Kidney epithelial cell (primary cell): ENCODE data around the gene MS4A18. TPM values are rescaled to one million over a fixed set of nuclear protein-coding genes. Genes with fewer than 3 reads are reported as not detected.

Experiments
- DNase-seq: peaks from one replicate; pipeline ENCODE4 v3.0.0-alpha.2; 2010; ENCODE audit warnings: low read depth
- H3K27me3 ChIP-seq: 2 replicates; pipeline ENCODE4 v1.6.0; 2011; ENCODE audit warnings: low read length; ENCODE audit not compliant: control insufficient read depth, insufficient read depth
- H3K36me3 ChIP-seq: 2 replicates; pipeline ENCODE4 v1.5.1; 2011; ENCODE audit warnings: low read length; ENCODE audit not compliant: control insufficient read depth, insufficient read depth
- H3K4me3 ChIP-seq: 2 replicates; pipeline ENCODE4 v1.5.1; 2011; ENCODE audit warnings: low read depth, mild to moderate bottlenecking, control low read depth, low read length
- CTCF ChIP-seq: IDR thresholded peaks from 2 replicates; pipeline ENCODE4 v1.5.1; 2011; ENCODE audit warnings: mild to moderate bottlenecking, moderate library complexity, low read length, control low read depth, inconsistent platforms; ENCODE audit not compliant: insufficient read depth, poor library complexity, severe bottlenecking
- total RNA-seq: library from RNA; depleted of rRNA; stranded (reverse); fragments of >200 nt; gene quantifications from 2 replicates; pipeline ENCODE4 v1.2.3, GENCODE V29; 2015

Gene MS4A18
- total RNA-seq, 1 donor from 2014 or later, result not detected

- no peak overlapping the region for H3K4me3 ChIP-seq
- no peak for TF ChIP-seq CTCF
- no peak for DNase-seq
- no peaks in the 10 kb centered on the region for H3K27me3 ChIP-seq
- no peaks in the 10 kb centered on the region for H3K36me3 ChIP-seq
Measured at GRCh38 chr11:60699936-60700335, 24.6 kb upstream of the MS4A18 start.

DNA sequence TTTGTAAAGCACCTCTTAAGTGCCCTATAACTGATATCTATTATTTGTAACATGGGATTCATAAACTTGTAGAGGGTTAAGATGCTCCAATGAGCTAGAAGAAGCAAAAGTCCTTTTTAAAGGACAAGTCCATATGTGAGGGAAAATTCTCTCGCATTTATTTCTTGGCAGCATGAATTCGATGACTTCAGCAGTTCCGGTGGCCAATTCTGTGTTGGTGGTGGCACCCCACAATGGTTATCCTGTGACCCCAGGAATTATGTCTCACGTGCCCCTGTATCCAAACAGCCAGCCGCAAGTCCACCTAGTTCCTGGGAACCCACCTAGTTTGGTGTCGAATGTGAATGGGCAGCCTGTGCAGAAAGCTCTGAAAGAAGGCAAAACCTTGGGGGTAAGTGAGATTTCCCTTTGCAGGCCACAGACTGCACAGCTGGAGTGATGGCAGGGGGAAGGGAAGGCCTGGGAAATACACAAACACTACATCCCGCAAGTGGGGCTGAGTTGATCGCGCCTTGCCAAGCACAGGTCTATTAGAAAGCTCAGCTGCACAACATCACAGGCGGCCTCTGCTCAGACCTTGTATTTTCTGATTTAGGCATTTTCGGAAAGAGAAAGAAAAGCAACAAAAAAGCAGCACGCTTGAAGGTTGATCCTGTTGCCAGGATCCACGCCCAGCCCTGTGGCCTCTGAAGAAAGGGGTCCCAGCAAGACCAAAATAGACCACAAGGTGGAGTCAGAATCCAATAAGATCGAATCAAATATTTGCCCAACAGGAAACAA lies 23.6 kb upstream of the MS4A18 start:
- Histone ChIP-seq H3K36me3 (no peaks in the 10 kb centered on the region), H3K27me3 (no peaks in the 10 kb centered on the region), H3K4me3 (no peak overlapping the region)
- no peak for DNase-seq
- no peak for TF ChIP-seq CTCF

- H3K36me3 ChIP-seq, result no peaks in the 10 kb centered on the region
- DNase-seq, result no peak
- no peak overlapping the region for H3K4me3 ChIP-seq
- H3K27me3 ChIP-seq, result no peaks in the 10 kb centered on the region
- no peak for TF ChIP-seq CTCF
Measured at GRCh38 chr11:60701469-60701818, 23.1 kb upstream of the MS4A18 start.

GRCh38 chr11:60703374-60703773 lies 21.1 kb upstream of the MS4A18 start:
- Histone ChIP-seq H3K36me3 (no peaks in the 10 kb centered on the region), H3K4me3 (no peak overlapping the region), H3K27me3 (no peaks in the 10 kb centered on the region)
- no peak for TF ChIP-seq CTCF
- DNase-seq, result no peak

GRCh38 chr11:60705895-60706294 lies 18.6 kb upstream of the MS4A18 start:
- no peaks in the 10 kb centered on the region for H3K36me3 ChIP-seq
- no peak overlapping the region for H3K4me3 ChIP-seq
- DNase-seq, result no peak
- no peak for TF ChIP-seq CTCF
- no peaks in the 10 kb centered on the region for H3K27me3 ChIP-seq

DNA sequence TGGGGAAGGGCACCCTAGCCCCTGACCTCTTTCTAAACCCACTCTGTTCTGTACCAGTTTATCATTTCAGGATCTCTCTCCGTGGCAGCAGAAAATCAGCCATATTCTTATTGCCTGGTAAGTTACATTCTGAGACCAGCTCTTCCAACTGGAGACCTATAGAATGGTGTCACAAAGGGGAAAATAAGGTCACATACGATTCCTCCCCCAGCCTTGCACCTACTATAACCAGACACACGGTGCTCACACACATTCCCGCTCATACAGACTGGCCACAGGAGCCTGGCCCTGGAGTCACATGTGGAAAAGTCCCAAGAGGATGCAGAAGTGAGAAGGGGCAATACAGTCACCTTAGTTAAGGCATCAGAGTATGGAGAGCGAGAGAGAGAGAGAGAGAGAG lies 17.6 kb upstream of the MS4A18 start:
- TF ChIP-seq CTCF, result no peak
- no peak for DNase-seq
- Histone ChIP-seq H3K27me3 (no peaks in the 10 kb centered on the region), H3K4me3 (no peak overlapping the region), H3K36me3 (no peaks in the 10 kb centered on the region)
